Caco-2 (cell line): ENCODE results near the gene ACOXL. TPM values are rescaled to one million over a fixed set of nuclear protein-coding genes. Genes with fewer than 3 reads are reported as not detected.

Experiments
- BruUV-seq: library from RNA; stranded (reverse); fragments of 400-500 nt; replicated peaks from 2 replicates; lab custom pipeline; 2021; lab: Mats Ljungman, UMichigan
- CTCF ChIA-PET: fragments of 300-600 bp; sonication (Branson Sonifier 250); formaldehyde crosslinking; loops from one replicate; lab custom pipeline; 2022; ENCODE audit warnings: antibody characterized with exemption; lab: Charles Lee
- POLR2A ChIA-PET: fragments of 300-600 bp; sonication (Branson Sonifier 250); formaldehyde crosslinking; loops from one replicate; lab custom pipeline; 2022; ENCODE audit warnings: antibody characterized with exemption; lab: Charles Lee
- DNase-seq, 2 experiments: peaks; one replicate each; pipeline versions ENCODE4 v3.0.0 to v3.0.0-alpha.2; 2020 to 2022
- H3K27me3 ChIP-seq: replicated peaks from 2 replicates; pipeline ENCODE4 v1.6.0; 2011; ENCODE audit warnings: low read length; ENCODE audit not compliant: control insufficient read depth, insufficient read depth
- H3K36me3 ChIP-seq: 2 replicates; pipeline ENCODE4 v1.5.1; 2011; ENCODE audit warnings: low read length; ENCODE audit not compliant: control insufficient read depth, insufficient read depth
- H3K4me1 ChIP-seq: fragments of 250-450 bp; sonication (Bioruptor Pico); 2 replicates; pipeline ENCODE4 v1.5.1; 2020; ENCODE audit warnings: mild to moderate bottlenecking
- H3K4me3 ChIP-seq: 2 replicates; pipeline ENCODE4 v1.5.1; 2011; ENCODE audit warnings: low read depth, mild to moderate bottlenecking, control low read depth, low read length
- H3K9me3 ChIP-seq: fragments of 250-450 bp; sonication (Bioruptor Pico); 2 replicates; pipeline ENCODE4 v1.5.1; 2020; ENCODE audit warnings: mild to moderate bottlenecking, moderate library complexity
- H3K27ac Mint-ChIP-seq: one replicate; pipeline ENCODE4 v1.8.0; 2022; ENCODE audit warnings: mixed read lengths; ENCODE audit not compliant: unreplicated experiment
- H3K27me3 Mint-ChIP-seq: one replicate; pipeline ENCODE4 v1.8.0; 2022; ENCODE audit warnings: mixed read lengths; ENCODE audit not compliant: insufficient read depth, unreplicated experiment
- H3K36me3 Mint-ChIP-seq: one replicate; pipeline ENCODE4 v1.8.0; 2022; ENCODE audit warnings: mild to moderate bottlenecking, mixed read lengths; ENCODE audit not compliant: insufficient read depth, unreplicated experiment
- H3K4me1 Mint-ChIP-seq: one replicate; pipeline ENCODE4 v1.8.0; 2022; ENCODE audit warnings: low read depth, mixed read lengths; ENCODE audit not compliant: unreplicated experiment
- H3K4me3 Mint-ChIP-seq: one replicate; pipeline ENCODE4 v1.8.0; 2022; ENCODE audit warnings: mild to moderate bottlenecking, moderate library complexity, mixed read lengths; ENCODE audit not compliant: unreplicated experiment
- H3K9me3 Mint-ChIP-seq: one replicate; pipeline ENCODE4 v1.8.0; 2022; ENCODE audit warnings: mixed read lengths; ENCODE audit not compliant: unreplicated experiment
- intact Hi-C: fragments of 100-400 bp; cut with micrococcal nuclease; formaldehyde crosslinking; loops from one replicate; pipeline ENCODE4 v1.10.0; 2022; ENCODE audit not compliant: unreplicated experiment
- total RNA-seq: library from RNA; stranded (reverse); gene quantifications from 2 replicates; pipeline ENCODE4 v1.2.3, GENCODE V29; 2022
- TF ChIP-seq, protein P1 (sequence below), 2 experiments: fragments of 200-600 bp in 1 of 2; IDR thresholded peaks; 1 replicate in 1 of 2; 2 replicates in 1 of 2; pipeline versions ENCODE4 v1.5.1 to v1.8.0; 2011 to 2022; ENCODE audit warnings: antibody characterized with exemption in 1 of 2, control low read depth in 1 of 2, inconsistent platforms in 1 of 2, low read depth in 1 of 2, low read length in 1 of 2, mild to moderate bottlenecking in 1 of 2, moderate library complexity in 1 of 2; ENCODE audit not compliant: insufficient read depth in 1 of 2, severe bottlenecking in 1 of 2, unreplicated experiment in 1 of 2

Gene ACOXL
- total RNA-seq, 1 experiment from 2014 or later, result 2.6 TPM

DNA sequence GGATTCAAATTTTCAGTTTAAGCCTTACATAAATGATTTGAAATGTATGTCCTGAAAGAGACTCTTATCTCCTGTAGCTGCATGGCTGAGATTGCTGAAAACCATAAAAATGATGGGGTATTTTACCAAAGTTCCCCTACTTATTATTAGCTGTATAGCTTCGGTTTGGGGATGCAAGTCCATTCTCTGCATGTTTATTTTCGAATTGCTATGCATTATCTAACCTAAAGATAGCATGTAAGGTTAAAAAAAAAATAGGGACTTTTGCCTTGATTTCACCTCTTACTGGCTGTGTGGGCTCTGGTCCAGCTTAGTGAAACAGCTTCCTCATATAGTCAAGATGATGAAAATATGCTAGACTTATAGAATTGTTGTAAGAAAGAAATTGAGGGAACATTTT lies 14.0 kb upstream of the ACOXL start:
- Mint-ChIP-seq H3K9me3 (no peaks in the 10 kb centered on the region), H3K27ac (no peak overlapping the region), H3K4me3 (no peak overlapping the region), H3K27me3 (no peaks in the 10 kb centered on the region), H3K36me3 (no peaks in the 10 kb centered on the region), H3K4me1 (peaks cover 3% of the 10 kb centered on the region)
- no peak for DNase-seq
- Histone ChIP-seq H3K27me3 (no peaks in the 10 kb centered on the region), H3K4me1 (peaks cover 4% of the 10 kb centered on the region; the same call in 1 of the 2 replicates), H3K9me3 (no peaks in the 10 kb centered on the region), H3K36me3 (no peaks in the 10 kb centered on the region), H3K4me3 (no peak overlapping the region)
- TF ChIP-seq, protein P1, sequence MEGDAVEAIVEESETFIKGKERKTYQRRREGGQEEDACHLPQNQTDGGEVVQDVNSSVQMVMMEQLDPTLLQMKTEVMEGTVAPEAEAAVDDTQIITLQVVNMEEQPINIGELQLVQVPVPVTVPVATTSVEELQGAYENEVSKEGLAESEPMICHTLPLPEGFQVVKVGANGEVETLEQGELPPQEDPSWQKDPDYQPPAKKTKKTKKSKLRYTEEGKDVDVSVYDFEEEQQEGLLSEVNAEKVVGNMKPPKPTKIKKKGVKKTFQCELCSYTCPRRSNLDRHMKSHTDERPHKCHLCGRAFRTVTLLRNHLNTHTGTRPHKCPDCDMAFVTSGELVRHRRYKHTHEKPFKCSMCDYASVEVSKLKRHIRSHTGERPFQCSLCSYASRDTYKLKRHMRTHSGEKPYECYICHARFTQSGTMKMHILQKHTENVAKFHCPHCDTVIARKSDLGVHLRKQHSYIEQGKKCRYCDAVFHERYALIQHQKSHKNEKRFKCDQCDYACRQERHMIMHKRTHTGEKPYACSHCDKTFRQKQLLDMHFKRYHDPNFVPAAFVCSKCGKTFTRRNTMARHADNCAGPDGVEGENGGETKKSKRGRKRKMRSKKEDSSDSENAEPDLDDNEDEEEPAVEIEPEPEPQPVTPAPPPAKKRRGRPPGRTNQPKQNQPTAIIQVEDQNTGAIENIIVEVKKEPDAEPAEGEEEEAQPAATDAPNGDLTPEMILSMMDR (IDR thresholded peaks at IDR 0.05; ENCODE audit: insufficient read depth in 1 of 2, low read depth in 1 of 2, low read length in 1 of 2, severe bottlenecking in 1 of 2, unreplicated experiment in 1 of 2), result no peak
- intact Hi-C loops, result no loop called here
- ChIA-PET POLR2A (no interaction called here), CTCF (no interaction called here)
- no TSS peak for BruUV-seq

GRCh38 chr2:110718990-110719389 lies 13.4 kb upstream of the ACOXL start:
- Histone ChIP-seq H3K4me1 (no peaks in the 10 kb centered on the region), H3K9me3 (no peaks in the 10 kb centered on the region), H3K4me3 (no peak overlapping the region), H3K36me3 (no peaks in the 10 kb centered on the region), H3K27me3 (no peaks in the 10 kb centered on the region; the same call in 1 of the 2 replicates)
- BruUV-seq, result no TSS peak
- ChIA-PET CTCF (no interaction called here), POLR2A (no interaction called here)
- no peaks in the 10 kb centered on the region for H3K9me3 Mint-ChIP-seq
- no peaks in the 10 kb centered on the region for H3K4me1 Mint-ChIP-seq
- TF ChIP-seq, protein P1 (IDR thresholded peaks at IDR 0.05; ENCODE audit: insufficient read depth in 1 of 2, low read depth in 1 of 2, low read length in 1 of 2, severe bottlenecking in 1 of 2, unreplicated experiment in 1 of 2), result no peak
- H3K36me3 Mint-ChIP-seq, result no peaks in the 10 kb centered on the region
- no peak overlapping the region for H3K27ac Mint-ChIP-seq
- H3K4me3 Mint-ChIP-seq, result no peak overlapping the region
- intact Hi-C loops, result no loop called here
- no peak for DNase-seq
- no peaks in the 10 kb centered on the region for H3K27me3 Mint-ChIP-seq

- ChIA-PET CTCF (interaction anchor here (0.6 kb wide), 1 partner anchor 1316 kb away, joined by 4 read pairs; no protein-coding TSS in a partner anchor), POLR2A (no interaction called here)
- Histone ChIP-seq H3K27me3 (no peaks in the 10 kb centered on the region; the same call in 1 of the 2 replicates), H3K9me3 (no peaks in the 10 kb centered on the region), H3K36me3 (no peaks in the 10 kb centered on the region), H3K4me3 (no peak overlapping the region), H3K4me1 (no peaks in the 10 kb centered on the region)
- Mint-ChIP-seq H3K27ac (no peak overlapping the region), H3K27me3 (no peaks in the 10 kb centered on the region), H3K4me3 (no peak overlapping the region), H3K4me1 (no peaks in the 10 kb centered on the region), H3K9me3 (no peaks in the 10 kb centered on the region), H3K36me3 (no peaks in the 10 kb centered on the region)
- DNase-seq, result no peak
- BruUV-seq, result no TSS peak
- TF ChIP-seq, protein P1 (IDR thresholded peaks at IDR 0.05; ENCODE audit: insufficient read depth in 1 of 2, low read depth in 1 of 2, low read length in 1 of 2, severe bottlenecking in 1 of 2, unreplicated experiment in 1 of 2), result no peak
- intact Hi-C loops, result no loop called here
Measured at GRCh38 chr2:110720547-110720946, 11.8 kb upstream of the ACOXL start.
